NT2/D1 (cell line): Measurements from ENCODE around the gene R3HDM4.
"Not testable (repeated sequence)": the region's sequence is repeated elsewhere in the genome, so short reads cannot be mapped to it uniquely, and the experiment has no call there.

Source experiments
- DNase-seq: peaks from one replicate; pipeline ENCODE4 v3.0.0-alpha.2; 2011; ENCODE audit warnings: low read depth, low spot score
- H3K27me3 ChIP-seq: 2 replicates; pipeline ENCODE4 v1.6.0; 2011; ENCODE audit warnings: mild to moderate bottlenecking; ENCODE audit not compliant: insufficient read length, insufficient read depth
- H3K36me3 ChIP-seq: 2 replicates; pipeline ENCODE4 v1.6.1; 2011; ENCODE audit warnings: mild to moderate bottlenecking, low read length, mixed read lengths; ENCODE audit not compliant: insufficient read depth, insufficient read length
- H3K4me1 ChIP-seq: 2 replicates; pipeline ENCODE4 v1.5.1; 2011; ENCODE audit not compliant: insufficient read depth, insufficient read length
- H3K4me3 ChIP-seq: 2 replicates; pipeline ENCODE4 v1.5.1; 2011; ENCODE audit warnings: low read depth; ENCODE audit not compliant: insufficient read length
- H3K9ac ChIP-seq: 2 replicates; pipeline ENCODE4 v1.6.0; 2011; ENCODE audit warnings: low read depth; ENCODE audit not compliant: insufficient read length
- H3K9me3 ChIP-seq: 2 replicates; pipeline ENCODE4 v1.5.1; 2011; ENCODE audit warnings: mild to moderate bottlenecking, low read length; ENCODE audit not compliant: insufficient read depth
- SUZ12 ChIP-seq: IDR thresholded peaks from 2 replicates; pipeline ENCODE4 v1.6.1; 2011; ENCODE audit not compliant: insufficient read length, insufficient read depth; ENCODE audit errors: extremely low read depth
- YY1 ChIP-seq: IDR thresholded peaks from 2 replicates; pipeline ENCODE4 v1.6.1; 2011; ENCODE audit not compliant: insufficient read length, insufficient read depth
- ZNF274 ChIP-seq: IDR thresholded peaks from 2 replicates; pipeline ENCODE4 v1.6.1; 2011; ENCODE audit warnings: mild to moderate bottlenecking, low read depth, low read length

R3HDM4 gene

GRCh38 chr19:850221-850978, 62.6 kb downstream of the R3HDM4 start:
- Histone ChIP-seq H3K9ac (peak overlapping the region; percentile 71), H3K27me3 (no peaks in the 10 kb centered on the region), H3K36me3 (no peaks in the 10 kb centered on the region), H3K4me1 (peaks cover 13% of the 10 kb centered on the region), H3K4me3 (no peak overlapping the region), H3K9me3 (no peaks in the 10 kb centered on the region)
- TF ChIP-seq YY1, result no peak
- no peak for TF ChIP-seq SUZ12
- TF ChIP-seq ZNF274, result no peak
- no peak for DNase-seq

GRCh38 chr19:849195-849594, 63.8 kb downstream of the R3HDM4 start:
- not testable (repeated sequence) for H3K9me3 ChIP-seq, H3K36me3 ChIP-seq, H3K4me3 ChIP-seq, DNase-seq, H3K27me3 ChIP-seq, H3K9ac ChIP-seq
- H3K4me1 ChIP-seq, result peaks cover 11% of the 10 kb centered on the region

GRCh38 chr19:848386-848921, 64.6 kb downstream of the R3HDM4 start:
- no peak for DNase-seq
- Histone ChIP-seq H3K4me1 (peaks cover 14% of the 10 kb centered on the region), H3K4me3 (no peak overlapping the region), H3K27me3 (peaks cover 5% of the 10 kb centered on the region), H3K9ac (peak overlapping the region; percentile 21), H3K36me3 (no peaks in the 10 kb centered on the region), H3K9me3 (no peaks in the 10 kb centered on the region)
- TF ChIP-seq YY1, result no peak
- TF ChIP-seq ZNF274, result no peak
- TF ChIP-seq SUZ12, result no peak
